Loucy (cell line): ENCODE results near the gene MAPK1IP1L.

Source experiments
- EZH2phosphoT487 ChIP-seq: fragments of 200-600 bp; IDR thresholded peaks from 2 replicates; pipeline ENCODE4 v1.6.1; 2018; ENCODE audit warnings: antibody characterized with exemption, mild to moderate bottlenecking, moderate library complexity, borderline replicate concordance
- TF ChIP-seq, protein P1 (sequence below): fragments of 200-600 bp; sonication (generic); conservative IDR thresholded peaks from 2 replicates; pipeline ENCODE4 v1.5.1; 2014; ENCODE audit warnings: mild to moderate bottlenecking, antibody characterized with exemption, low read length

DNA sequence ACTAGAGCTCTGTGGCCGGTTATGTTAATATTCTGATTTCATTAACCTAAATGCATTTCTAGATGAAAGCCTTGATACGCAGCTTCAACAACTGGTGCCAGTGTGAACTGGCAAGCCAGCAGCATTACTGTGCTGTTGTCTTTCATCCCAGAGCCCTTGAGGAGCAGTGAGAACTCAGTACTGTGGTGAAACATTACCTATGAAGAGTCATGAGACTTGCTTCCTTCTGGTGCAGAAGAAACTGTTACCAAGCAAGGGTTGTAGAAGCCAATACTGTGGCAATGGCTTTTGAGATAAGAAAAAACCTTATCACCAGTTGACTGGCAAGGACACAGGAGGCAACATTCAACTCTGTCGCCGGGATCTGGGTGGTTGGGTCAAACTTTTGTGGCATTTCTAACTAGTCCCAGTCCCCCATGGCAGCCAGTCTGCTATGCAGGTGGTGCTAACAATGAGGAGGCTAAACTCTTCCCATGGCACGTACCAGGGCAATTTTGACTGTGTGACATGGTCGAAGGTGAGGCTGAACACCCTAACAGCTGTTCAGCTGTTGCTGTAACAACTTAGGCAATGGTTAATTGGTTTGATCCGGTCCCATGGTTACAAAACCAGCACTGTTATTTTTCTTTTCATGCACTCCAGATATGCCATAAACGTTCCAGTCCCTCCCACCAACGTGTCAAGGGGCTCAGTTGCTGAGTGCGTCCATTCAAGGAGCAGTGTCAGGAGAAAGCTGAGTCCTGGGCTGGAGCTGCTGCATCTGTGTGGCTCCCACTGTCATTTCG is 65.0 kb downstream of the MAPK1IP1L start:
- TF ChIP-seq, protein P1, sequence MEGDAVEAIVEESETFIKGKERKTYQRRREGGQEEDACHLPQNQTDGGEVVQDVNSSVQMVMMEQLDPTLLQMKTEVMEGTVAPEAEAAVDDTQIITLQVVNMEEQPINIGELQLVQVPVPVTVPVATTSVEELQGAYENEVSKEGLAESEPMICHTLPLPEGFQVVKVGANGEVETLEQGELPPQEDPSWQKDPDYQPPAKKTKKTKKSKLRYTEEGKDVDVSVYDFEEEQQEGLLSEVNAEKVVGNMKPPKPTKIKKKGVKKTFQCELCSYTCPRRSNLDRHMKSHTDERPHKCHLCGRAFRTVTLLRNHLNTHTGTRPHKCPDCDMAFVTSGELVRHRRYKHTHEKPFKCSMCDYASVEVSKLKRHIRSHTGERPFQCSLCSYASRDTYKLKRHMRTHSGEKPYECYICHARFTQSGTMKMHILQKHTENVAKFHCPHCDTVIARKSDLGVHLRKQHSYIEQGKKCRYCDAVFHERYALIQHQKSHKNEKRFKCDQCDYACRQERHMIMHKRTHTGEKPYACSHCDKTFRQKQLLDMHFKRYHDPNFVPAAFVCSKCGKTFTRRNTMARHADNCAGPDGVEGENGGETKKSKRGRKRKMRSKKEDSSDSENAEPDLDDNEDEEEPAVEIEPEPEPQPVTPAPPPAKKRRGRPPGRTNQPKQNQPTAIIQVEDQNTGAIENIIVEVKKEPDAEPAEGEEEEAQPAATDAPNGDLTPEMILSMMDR = no peak
- no peak for TF ChIP-seq EZH2phosphoT487
